ENCODE data around the gene LRP2BP. TPM values are rescaled to one million over a fixed set of nuclear protein-coding genes. Genes with fewer than 3 reads are reported as not detected.

The LRP2BP gene
- total RNA-seq, 1 experiment from 2014 or later, result 0.33 TPM

Other genes with a start within 250 kb of the LRP2BP start
- 35.2 to 40.3 TPM (median 36.1 TPM) in 3 replicates for gene CFAP97, start 191.9 kb downstream of the LRP2BP start, total RNA-seq (2021)
- 16.9 to 20.9 TPM (median 19.1 TPM) in 3 replicates for gene SNX25, start 186.3 kb downstream of the LRP2BP start, total RNA-seq (2021)
- gene ANKRD37, start 917 bp upstream of the LRP2BP start, total RNA-seq (2021), result 3.0 to 6.5 TPM (median 5.6 TPM) in 3 replicates
- 29.6 to 33.0 TPM (median 30.8 TPM) in 3 replicates for gene UFSP2, start 30.0 kb upstream of the LRP2BP start, total RNA-seq (2021)
- 2.1 to 2.9 TPM (median 2.2 TPM) in 3 replicates for gene CCDC110, start 75.8 kb upstream of the LRP2BP start, total RNA-seq (2021)
- gene PDLIM3, start 139.6 kb upstream of the LRP2BP start, total RNA-seq (2021), result 6.2 to 7.0 TPM (median 6.9 TPM) in 3 replicates

All from WTC11 (cell line).